HG03521 (cell line): ENCODE results near the gene PHKB.
"Not testable (repeated sequence)": the region's sequence is repeated elsewhere in the genome, so short reads cannot be mapped to it uniquely, and the experiment has no call there.

ENCODE experiments used
- ATAC-seq: cut with Tn5 transposase; IDR thresholded peaks from one replicate; pipeline ENCODE4 v1.9.1; 2021; ENCODE audit warnings: mild to moderate bottlenecking, moderate library complexity; ENCODE audit not compliant: unreplicated experiment

PHKB gene

GRCh38 chr16:47460711-47461597, at the start of gene PHKB, which contains the start of gene ITFG1:
Gene PHKB (plus strand): TSS chr16:47461331. CDS start chr16:47461351, 20 bp downstream.
Gene ITFG1 (minus strand): TSS chr16:47461063. CDS start chr16:47461045, 18 bp downstream.
- peak; percentile 85 for ATAC-seq

- ATAC-seq: no peak
Observed at GRCh38 chr16:47413041-47413440, 48.1 kb upstream of the PHKB start.

- ATAC-seq: no peak
Observed at GRCh38 chr16:47416869-47417268, 44.3 kb upstream of the PHKB start.

- no peak for ATAC-seq
Observed at GRCh38 chr16:47424846-47425245, 36.3 kb upstream of the PHKB start.

GRCh38 chr16:47426806-47427205, 34.3 kb upstream of the PHKB start:
- no peak for ATAC-seq

GRCh38 chr16:47431960-47432359, 29.2 kb upstream of the PHKB start:
- ATAC-seq: no peak

- not testable (repeated sequence) for ATAC-seq
Observed at GRCh38 chr16:47434274-47434673, 26.9 kb upstream of the PHKB start.

GRCh38 chr16:47440066-47440465, 21.1 kb upstream of the PHKB start:
- ATAC-seq: not testable (repeated sequence)

- not testable (repeated sequence) for ATAC-seq
Observed at GRCh38 chr16:47442884-47443283, 18.2 kb upstream of the PHKB start.

GRCh38 chr16:47446431-47446830, 14.7 kb upstream of the PHKB start:
- no peak for ATAC-seq

- ATAC-seq: no peak
Observed at GRCh38 chr16:47448830-47449575, 12.1 kb upstream of the PHKB start.

- no peak for ATAC-seq
Observed at GRCh38 chr16:47449788-47450187, 11.3 kb upstream of the PHKB start.

- ATAC-seq: no peak
Observed at GRCh38 chr16:47458331-47458730, 2.8 kb upstream of the PHKB start.

GRCh38 chr16:47459603-47460002, 1.5 kb upstream of the PHKB start:
- ATAC-seq: no peak

GRCh38 chr16:47460359-47460710, 796 bp upstream of the PHKB start:
- no peak for ATAC-seq

GRCh38 chr16:47461598-47462266, 601 bp downstream of the PHKB start:
- no peak for ATAC-seq

GRCh38 chr16:47463771-47464624, 2.9 kb downstream of the PHKB start:
- no peak for ATAC-seq

- no peak for ATAC-seq
Observed at GRCh38 chr16:47465919-47466630, 4.9 kb downstream of the PHKB start.

- ATAC-seq: no peak
Observed at GRCh38 chr16:47467501-47467900, 6.4 kb downstream of the PHKB start.
